OCI-LY7 (cell line): ENCODE data around the gene PCNX1. TPM values are rescaled to one million over a fixed set of nuclear protein-coding genes. Genes with fewer than 3 reads are reported as not detected.

Experiments used
- BruUV-seq: library from RNA; stranded (reverse); fragments of 400-500 nt; replicated peaks from 2 replicates; lab custom pipeline; 2021; lab: Mats Ljungman, UMichigan
- CTCF ChIA-PET: fragments of 300-600 bp; sonication (Branson Sonifier 250); formaldehyde crosslinking; loops from one replicate; lab custom pipeline; 2022; ENCODE audit warnings: antibody characterized with exemption; ENCODE audit not compliant: unreplicated experiment; lab: Charles Lee
- POLR2A ChIA-PET: fragments of 300-600 bp; sonication (Branson Sonifier 250); formaldehyde crosslinking; loops from one replicate; lab custom pipeline; 2022; ENCODE audit warnings: antibody characterized with exemption; lab: Charles Lee
- DNase-seq: peaks from one replicate; pipeline ENCODE4 v3.0.0-alpha.2; 2015; ENCODE audit warnings: low spot score
- H2AFZ ChIP-seq: fragments of 200-600 bp; sonication (generic), shearing (Covaris generic); 2 replicates; pipeline ENCODE4 v1.6.1; 2014; ENCODE audit warnings: mild to moderate bottlenecking, antibody characterized with exemption, low read length, moderate library complexity
- H3K27ac ChIP-seq: fragments of 200-600 bp; sonication (generic); 2 replicates; pipeline ENCODE4 v1.5.1; 2014; ENCODE audit warnings: mixed run types, low read depth, mild to moderate bottlenecking, moderate library complexity, low read length, inconsistent platforms; ENCODE audit not compliant: poor library complexity, severe bottlenecking
- H3K36me3 ChIP-seq: fragments of 200-600 bp; sonication (generic); 2 replicates; pipeline ENCODE4 v1.6.1; 2014; ENCODE audit warnings: mild to moderate bottlenecking, antibody characterized with exemption, low read length, moderate library complexity, mixed read lengths; ENCODE audit not compliant: insufficient read depth
- H3K4me1 ChIP-seq: fragments of 200-600 bp; sonication (generic); 2 replicates; pipeline ENCODE4 v1.5.1; 2014; ENCODE audit warnings: mild to moderate bottlenecking, low read length; ENCODE audit not compliant: insufficient read depth, poor library complexity, severe bottlenecking
- H3K4me2 ChIP-seq: fragments of 200-600 bp; sonication (generic); 2 replicates; pipeline ENCODE4 v1.6.1; 2014; ENCODE audit warnings: mild to moderate bottlenecking, low read length
- H3K4me3 ChIP-seq: fragments of 200-600 bp; sonication (generic); 2 replicates; pipeline ENCODE4 v1.5.1; 2014; ENCODE audit warnings: mild to moderate bottlenecking, low read depth, low read length; ENCODE audit not compliant: poor library complexity, severe bottlenecking
- H3K79me2 ChIP-seq: fragments of 200-600 bp; sonication (generic); 2 replicates; pipeline ENCODE4 v1.6.1; 2016; ENCODE audit warnings: low read depth, mild to moderate bottlenecking, low read length, moderate library complexity, mixed read lengths; ENCODE audit not compliant: insufficient read depth
- H3K9me2 ChIP-seq: fragments of 200-600 bp; sonication (generic); 2 replicates; pipeline ENCODE4 v1.6.1; 2016; ENCODE audit warnings: mild to moderate bottlenecking, low read length, mixed read lengths; ENCODE audit not compliant: insufficient read depth
- H3K9me3 ChIP-seq: fragments of 200-600 bp; sonication (generic); 2 replicates; pipeline ENCODE4 v1.6.1; 2014; ENCODE audit warnings: mild to moderate bottlenecking, mixed run types, low read length, mixed read lengths
- H4K20me1 ChIP-seq: fragments of 200-600 bp; sonication (generic); 2 replicates; pipeline ENCODE4 v1.6.1; 2014; ENCODE audit warnings: mild to moderate bottlenecking, antibody characterized with exemption, low read length, moderate library complexity, mixed read lengths; ENCODE audit not compliant: insufficient read depth
- EZH2phosphoT487 ChIP-seq: fragments of 200-600 bp; sonication (generic); IDR thresholded peaks from 2 replicates; pipeline ENCODE4 v1.6.1; 2018; ENCODE audit warnings: low read depth, borderline replicate concordance, mild to moderate bottlenecking, mixed run types, antibody characterized with exemption, low read length, moderate library complexity, mixed read lengths
- intact Hi-C: fragments of 100-400 bp; cut with micrococcal nuclease; formaldehyde crosslinking; loops from one replicate; pipeline ENCODE4 v1.10.0; 2022; ENCODE audit not compliant: unreplicated experiment
- total RNA-seq, 2 experiments: library from RNA; depleted of rRNA in 1 of 2; stranded (reverse); fragments of >200 nt in 1 of 2; shearing (Covaris generic) in 1 of 2; gene quantifications; 2 replicates each; pipeline ENCODE4 v1.2.3, GENCODE V29; 2014 to 2022
- TF ChIP-seq, protein P1 (sequence below): fragments of 200-600 bp; sonication (generic); conservative IDR thresholded peaks from 2 replicates; pipeline ENCODE4 v1.5.1; 2014; ENCODE audit warnings: mild to moderate bottlenecking, antibody characterized with exemption, low read length, moderate library complexity, mixed read lengths

The PCNX1 gene
- total RNA-seq, 2 experiments from 2014 or later = 27.7 to 33.5 TPM

DNA sequence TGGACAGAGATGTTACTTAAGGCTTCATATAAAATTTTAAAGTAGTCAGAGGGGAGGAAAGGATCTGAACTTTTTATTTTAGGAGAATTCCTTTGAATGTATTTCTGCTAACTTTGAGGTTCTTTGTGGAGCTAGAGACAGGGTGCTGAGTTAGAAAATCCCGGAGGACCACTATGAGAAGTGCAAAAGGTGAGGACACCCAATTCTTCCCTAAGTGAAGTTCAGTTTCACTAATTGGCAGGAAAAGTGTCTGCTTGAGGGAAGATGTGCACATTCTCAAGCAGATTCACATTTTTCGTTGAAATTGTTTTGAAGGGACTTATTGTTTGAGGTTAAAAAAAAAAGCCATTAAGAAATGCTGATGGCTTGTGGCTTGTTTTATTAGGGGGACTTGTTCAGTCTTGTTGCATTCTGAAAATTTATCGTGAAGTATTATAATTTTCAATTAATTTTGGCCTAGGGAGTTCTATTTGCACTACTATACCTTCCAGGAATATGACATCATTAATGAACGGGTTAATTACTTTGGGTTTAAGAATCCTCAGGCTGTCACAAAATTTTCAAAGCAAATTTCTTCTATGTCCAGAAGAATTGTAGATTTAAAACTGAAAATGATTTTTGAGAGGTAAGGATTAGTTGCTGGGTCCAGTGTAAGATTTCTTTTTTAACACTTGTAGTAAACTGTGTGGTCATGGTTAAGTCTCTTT is 1.8 kb downstream of the PCNX1 start:
- H2AFZ ChIP-seq = peak overlapping the region; percentile 46; the same call in 1 of the 2 replicates

DNA sequence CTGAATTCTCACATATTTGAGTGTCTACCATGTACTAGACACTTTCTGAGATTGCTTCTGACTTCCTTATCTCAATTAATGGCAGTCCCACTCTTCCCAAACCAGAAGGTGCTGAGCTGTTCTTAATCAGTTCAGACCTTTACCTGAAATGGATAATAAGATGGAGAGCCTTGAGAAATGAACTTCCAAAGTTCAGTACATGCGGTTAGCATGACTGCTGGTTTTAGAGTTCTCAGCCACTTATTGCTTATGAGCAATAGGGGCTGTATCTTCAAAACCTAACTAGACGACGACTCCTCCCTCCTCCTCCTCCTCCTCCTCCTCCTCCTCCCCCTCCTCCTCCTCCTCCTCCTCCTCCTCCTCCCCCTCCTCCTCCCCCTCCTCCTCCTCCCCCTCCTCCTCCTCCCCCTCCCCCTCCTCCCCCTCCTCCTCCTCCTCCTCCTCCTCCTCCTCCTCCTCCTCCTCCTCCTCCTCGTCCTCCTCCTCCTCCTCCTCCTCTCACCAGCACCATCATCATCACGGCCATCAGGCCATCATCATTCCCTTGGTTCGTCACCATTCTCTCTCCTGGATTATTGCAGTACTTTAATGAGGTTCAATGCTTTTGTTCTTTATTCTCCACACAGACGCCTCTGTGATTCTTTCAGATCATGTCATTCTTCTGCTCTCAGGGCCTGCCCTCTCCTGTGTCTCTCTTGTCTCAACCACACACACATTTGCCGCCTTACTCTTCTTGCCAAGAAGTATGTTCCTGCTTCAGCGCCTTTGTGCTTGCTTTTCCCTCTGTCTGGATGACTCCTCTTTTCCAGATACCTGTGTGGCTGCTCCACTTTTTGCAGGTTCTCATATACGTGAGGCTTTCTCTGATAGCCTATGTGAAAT is 2.7 kb downstream of the PCNX1 start:
- Histone ChIP-seq H3K27ac (no peak overlapping the region), H3K4me1 (peaks cover 15% of the 10 kb centered on the region), H2AFZ (no peak overlapping the region), H4K20me1 (peaks cover 21% of the 10 kb centered on the region; the same call in 1 of the 2 replicates), H3K4me3 (peak overlapping the region; percentile 81), H3K4me2 (peak overlapping the region; percentile 97), H3K9me2 (no peaks in the 10 kb centered on the region), H3K36me3 (no peaks in the 10 kb centered on the region; the same call in 1 of the 2 replicates), H3K9me3 (no peaks in the 10 kb centered on the region), H3K79me2 (peaks cover 62% of the 10 kb centered on the region)
- ChIA-PET POLR2A (no interaction called here), CTCF (no interaction called here)
- TF ChIP-seq, protein P1, sequence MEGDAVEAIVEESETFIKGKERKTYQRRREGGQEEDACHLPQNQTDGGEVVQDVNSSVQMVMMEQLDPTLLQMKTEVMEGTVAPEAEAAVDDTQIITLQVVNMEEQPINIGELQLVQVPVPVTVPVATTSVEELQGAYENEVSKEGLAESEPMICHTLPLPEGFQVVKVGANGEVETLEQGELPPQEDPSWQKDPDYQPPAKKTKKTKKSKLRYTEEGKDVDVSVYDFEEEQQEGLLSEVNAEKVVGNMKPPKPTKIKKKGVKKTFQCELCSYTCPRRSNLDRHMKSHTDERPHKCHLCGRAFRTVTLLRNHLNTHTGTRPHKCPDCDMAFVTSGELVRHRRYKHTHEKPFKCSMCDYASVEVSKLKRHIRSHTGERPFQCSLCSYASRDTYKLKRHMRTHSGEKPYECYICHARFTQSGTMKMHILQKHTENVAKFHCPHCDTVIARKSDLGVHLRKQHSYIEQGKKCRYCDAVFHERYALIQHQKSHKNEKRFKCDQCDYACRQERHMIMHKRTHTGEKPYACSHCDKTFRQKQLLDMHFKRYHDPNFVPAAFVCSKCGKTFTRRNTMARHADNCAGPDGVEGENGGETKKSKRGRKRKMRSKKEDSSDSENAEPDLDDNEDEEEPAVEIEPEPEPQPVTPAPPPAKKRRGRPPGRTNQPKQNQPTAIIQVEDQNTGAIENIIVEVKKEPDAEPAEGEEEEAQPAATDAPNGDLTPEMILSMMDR = no peak
- TF ChIP-seq EZH2phosphoT487 = no peak
- intact Hi-C loops = loop anchor here (5.0 kb wide), 2 partner anchors 93 to 412 kb away; partner anchors contain the start of gene SIPA1L1
- BruUV-seq = no TSS peak
- no peak for DNase-seq

More for the DNA sequence above, 1.8 kb downstream of the PCNX1 start:
- intact Hi-C loops = loop anchor here (5.0 kb wide), 2 partner anchors 92 to 413 kb away; partner anchors contain the start of gene SIPA1L1
- POLR2A ChIA-PET = interaction anchor here (0.7 kb wide), 1 partner anchor 9 kb away, joined by 3 read pairs; no protein-coding TSS in a partner anchor
- CTCF ChIA-PET = no interaction called here
- H3K36me3 ChIP-seq = no peaks in the 10 kb centered on the region
- H3K27ac ChIP-seq = peak overlapping the region; percentile 66
- peaks cover 15% of the 10 kb centered on the region for H3K4me1 ChIP-seq
- DNase-seq = no peak
- BruUV-seq = TSS peak; percentile 69
- H3K79me2 ChIP-seq = peaks cover 53% of the 10 kb centered on the region
- H3K4me3 ChIP-seq = peak overlapping the region; percentile 81
- H3K4me2 ChIP-seq = peak overlapping the region; percentile 97
- H3K9me3 ChIP-seq = no peaks in the 10 kb centered on the region
- no peak for TF ChIP-seq EZH2phosphoT487
- TF ChIP-seq, protein P1 = no peak
- peaks cover 21% of the 10 kb centered on the region; the same call in 1 of the 2 replicates for H4K20me1 ChIP-seq
- H3K9me2 ChIP-seq = no peaks in the 10 kb centered on the region
